ENCODE measurements around the gene HEATR5A. TPM values are rescaled to one million over a fixed set of nuclear protein-coding genes. Genes with fewer than 3 reads are reported as not detected.
A peak's percentile ranks its signal among the peaks of the same experiment; 100 is the strongest.
"Not testable (repeated sequence)": the region's sequence is repeated elsewhere in the genome, so short reads cannot be mapped to it uniquely, and the experiment has no call there.

Gene HEATR5A
- total RNA-seq, 3 donors from 2014 or later (not counting 1 experiment from before 2014, with no cell fraction given): 12.1 to 23.9 (median 15.1) TPM

DNA sequence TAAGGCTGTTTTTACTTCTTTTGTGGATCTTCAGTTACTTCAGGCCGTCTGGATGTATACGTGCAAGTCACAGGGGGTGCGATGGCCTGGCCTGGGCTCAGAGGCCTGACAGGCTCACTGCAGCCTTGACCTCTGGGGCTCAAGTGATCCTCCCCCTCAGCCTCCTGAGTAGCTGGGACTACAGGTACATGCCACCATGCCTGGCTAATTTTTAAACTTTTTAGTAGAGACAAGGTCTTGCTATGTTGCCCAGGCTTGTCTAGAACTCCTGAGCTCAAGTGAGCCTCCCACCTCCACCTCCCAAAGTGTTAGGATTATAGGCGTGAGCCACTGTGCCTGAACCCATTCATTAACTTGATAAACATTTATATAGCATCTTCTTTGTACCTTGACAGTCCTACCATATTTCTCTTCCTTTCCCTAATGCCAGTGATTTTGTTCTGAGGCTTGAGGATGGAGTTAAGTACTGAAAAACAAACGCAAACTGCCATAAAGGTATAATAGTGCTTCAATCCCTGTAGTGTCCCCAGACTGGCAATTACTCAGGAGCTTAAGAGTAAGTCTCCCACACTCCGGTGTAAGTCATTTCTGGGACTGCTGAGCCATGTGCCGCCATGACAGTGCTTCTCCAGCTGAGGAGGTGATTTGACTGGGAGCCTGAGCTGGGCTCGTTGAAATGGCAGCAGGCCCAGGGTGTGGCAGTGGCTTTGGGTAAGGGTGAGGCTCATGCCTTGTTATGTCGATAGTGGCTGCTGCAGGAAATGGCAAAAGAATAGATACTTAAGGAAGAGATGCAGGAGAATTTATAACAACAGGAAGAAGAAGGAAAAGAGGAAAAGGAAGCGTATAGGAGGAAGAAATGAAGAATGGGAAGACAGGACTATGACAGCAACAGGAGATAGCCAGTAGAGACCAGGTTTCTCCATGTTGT is 169.1 kb downstream of the HEATR5A start:
- TF ChIP-seq, protein P1, sequence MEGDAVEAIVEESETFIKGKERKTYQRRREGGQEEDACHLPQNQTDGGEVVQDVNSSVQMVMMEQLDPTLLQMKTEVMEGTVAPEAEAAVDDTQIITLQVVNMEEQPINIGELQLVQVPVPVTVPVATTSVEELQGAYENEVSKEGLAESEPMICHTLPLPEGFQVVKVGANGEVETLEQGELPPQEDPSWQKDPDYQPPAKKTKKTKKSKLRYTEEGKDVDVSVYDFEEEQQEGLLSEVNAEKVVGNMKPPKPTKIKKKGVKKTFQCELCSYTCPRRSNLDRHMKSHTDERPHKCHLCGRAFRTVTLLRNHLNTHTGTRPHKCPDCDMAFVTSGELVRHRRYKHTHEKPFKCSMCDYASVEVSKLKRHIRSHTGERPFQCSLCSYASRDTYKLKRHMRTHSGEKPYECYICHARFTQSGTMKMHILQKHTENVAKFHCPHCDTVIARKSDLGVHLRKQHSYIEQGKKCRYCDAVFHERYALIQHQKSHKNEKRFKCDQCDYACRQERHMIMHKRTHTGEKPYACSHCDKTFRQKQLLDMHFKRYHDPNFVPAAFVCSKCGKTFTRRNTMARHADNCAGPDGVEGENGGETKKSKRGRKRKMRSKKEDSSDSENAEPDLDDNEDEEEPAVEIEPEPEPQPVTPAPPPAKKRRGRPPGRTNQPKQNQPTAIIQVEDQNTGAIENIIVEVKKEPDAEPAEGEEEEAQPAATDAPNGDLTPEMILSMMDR (IDR thresholded peaks at IDR 0.05): no peak
- no peak for DNase-seq
- H3K27me3 Mint-ChIP-seq (ENCODE audit: low read depth in 2 of 2): peaks cover 0 to 6% of the 10 kb centered on the region in 2 donors
- H3K4me1 Mint-ChIP-seq: peaks cover 0 to 5% of the 10 kb centered on the region in 2 donors
- intact Hi-C loops (cut with micrococcal nuclease): no loop called here
- no peak for ATAC-seq
- Histone ChIP-seq H3K27me3 (ENCODE audit: control insufficient read depth, insufficient read depth, low read length) (no peaks in the 10 kb centered on the region), H3K9me3 (ENCODE audit: control insufficient read depth, insufficient read depth, low read length) (no peaks in the 10 kb centered on the region), H3K4me1 (ENCODE audit: control insufficient read depth, insufficient read depth, low read length) (no peaks in the 10 kb centered on the region), H3K36me3 (ENCODE audit: control insufficient read depth, insufficient read depth, low read length) (no peaks in the 10 kb centered on the region), H3K4me3 (ENCODE audit: low read length) (no peak overlapping the region), H3K27ac (ENCODE audit: low read length) (no peak overlapping the region)
- H3K4me3 Mint-ChIP-seq: no peak overlapping the region
- no peak overlapping the region for H3K27ac Mint-ChIP-seq
- H3K36me3 Mint-ChIP-seq: no peaks in the 10 kb centered on the region
- H3K9me3 Mint-ChIP-seq: no peaks in the 10 kb centered on the region
- 64% methylated on average over 9 of the region's 10 CpGs for WGBS (ENCODE audit: insufficient coverage)

- Histone ChIP-seq H3K9me3 (ENCODE audit: control insufficient read depth, insufficient read depth, low read length) (no peaks in the 10 kb centered on the region), H3K4me1 (ENCODE audit: control insufficient read depth, insufficient read depth, low read length) (peaks cover 17% of the 10 kb centered on the region), H3K36me3 (ENCODE audit: control insufficient read depth, insufficient read depth, low read length) (no peaks in the 10 kb centered on the region), H3K4me3 (ENCODE audit: low read length) (no peak overlapping the region), H3K27me3 (ENCODE audit: control insufficient read depth, insufficient read depth, low read length) (no peaks in the 10 kb centered on the region), H3K27ac (ENCODE audit: low read length) (no peak overlapping the region)
- Mint-ChIP-seq H3K4me3 (no peak overlapping the region), H3K36me3 (no peaks in the 10 kb centered on the region), H3K4me1 (peaks cover 13 to 15% of the 10 kb centered on the region in 2 donors), H3K27me3 (ENCODE audit: low read depth in 2 of 2) (peaks cover 0 to 3% of the 10 kb centered on the region in 2 donors), H3K9me3 (no peaks in the 10 kb centered on the region), H3K27ac (no peak overlapping the region)
- WGBS (ENCODE audit: insufficient coverage): 94% methylated on average over 3 of the region's 3 CpGs
- TF ChIP-seq, protein P1 (IDR thresholded peaks at IDR 0.05): no peak
- DNase-seq: no peak
- intact Hi-C loops (cut with micrococcal nuclease): no loop called here
- ATAC-seq: no peak
These were observed 175.7 kb downstream of the HEATR5A start for GRCh38 chr14:31244626-31245025.

GRCh38 chr14:31243860-31244259 is 176.5 kb downstream of the HEATR5A start:
- H3K4me3 Mint-ChIP-seq: no peak overlapping the region
- H3K9me3 ChIP-seq (ENCODE audit: control insufficient read depth, insufficient read depth, low read length): no peaks in the 10 kb centered on the region
- peaks cover 17% of the 10 kb centered on the region for H3K4me1 ChIP-seq (ENCODE audit: control insufficient read depth, insufficient read depth, low read length)
- no peaks in the 10 kb centered on the region for H3K27me3 ChIP-seq (ENCODE audit: control insufficient read depth, insufficient read depth, low read length)
- H3K36me3 ChIP-seq (ENCODE audit: control insufficient read depth, insufficient read depth, low read length): no peaks in the 10 kb centered on the region
- no peaks in the 10 kb centered on the region for H3K27me3 Mint-ChIP-seq (ENCODE audit: low read depth in 2 of 2)
- peaks cover 13 to 15% of the 10 kb centered on the region in 2 donors for H3K4me1 Mint-ChIP-seq
- 82% methylated on average over 8 of the region's 8 CpGs for WGBS (ENCODE audit: insufficient coverage)
- ATAC-seq: no peak
- no peaks in the 10 kb centered on the region for H3K9me3 Mint-ChIP-seq
- no peak overlapping the region for H3K27ac Mint-ChIP-seq
- H3K27ac ChIP-seq (ENCODE audit: low read length): no peak overlapping the region
- intact Hi-C loops (cut with micrococcal nuclease): no loop called here
- DNase-seq: no peak
- TF ChIP-seq, protein P1 (IDR thresholded peaks at IDR 0.05): no peak
- no peak overlapping the region for H3K4me3 ChIP-seq (ENCODE audit: low read length)
- H3K36me3 Mint-ChIP-seq: no peaks in the 10 kb centered on the region

GRCh38 chr14:31242161-31242940 is 178.0 kb downstream of the HEATR5A start:
- H3K27ac Mint-ChIP-seq: peak overlapping the region; percentile 8 to 65

More at GRCh38 chr14:31242161-31242940, 178.0 kb downstream of the HEATR5A start:
- WGBS (ENCODE audit: insufficient coverage): 79% methylated on average over 8 of the region's 10 CpGs
- H3K27ac ChIP-seq (ENCODE audit: low read length): peak overlapping the region; percentile 71
- intact Hi-C loops (cut with micrococcal nuclease); H3K27me3 ChIP-seq (ENCODE audit: control insufficient read depth, insufficient read depth, low read length); H3K27me3 Mint-ChIP-seq (ENCODE audit: low read depth in 2 of 2); H3K9me3 ChIP-seq (ENCODE audit: control insufficient read depth, insufficient read depth, low read length); H3K9me3 Mint-ChIP-seq; H3K36me3 ChIP-seq (ENCODE audit: control insufficient read depth, insufficient read depth, low read length); H3K36me3 Mint-ChIP-seq; H3K4me3 ChIP-seq (ENCODE audit: low read length); DNase-seq: not testable (repeated sequence)
- peaks cover 17% of the 10 kb centered on the region for H3K4me1 ChIP-seq (ENCODE audit: control insufficient read depth, insufficient read depth, low read length)
- peak overlapping the region; percentile 62 for H3K4me3 Mint-ChIP-seq
- H3K4me1 Mint-ChIP-seq: peaks cover 13 to 15% of the 10 kb centered on the region in 2 donors
- ATAC-seq: peak in 2 of 3 donors; percentile 41 to 55
